GM23338 (cell line): Measurements from ENCODE around the gene COL16A1. TPM values are rescaled to one million over a fixed set of nuclear protein-coding genes. Genes with fewer than 3 reads are reported as not detected.

Experiments used
- ATAC-seq: fragments of 200-7000 bp; cut with Tn5 transposase; 3 replicates; pipeline ENCODE4 v1.9.1; 2020
- DNase-seq: peaks from one replicate; pipeline ENCODE4 v3.0.0-alpha.2; 2015; ENCODE audit warnings: low spot score
- H2AFZ ChIP-seq: fragments of 200-600 bp; sonication (generic); 2 replicates; pipeline ENCODE4 v1.8.0; 2016; ENCODE audit warnings: antibody characterized with exemption, mild to moderate bottlenecking, moderate library complexity
- H3F3A ChIP-seq: fragments of 200-600 bp; sonication (generic); replicated peaks from 2 replicates; pipeline ENCODE4 v1.8.0; 2017; ENCODE audit warnings: antibody characterized with exemption, mixed run types, low read depth
- H3K27ac ChIP-seq: fragments of 200-600 bp; sonication (generic); 2 replicates; pipeline ENCODE4 v1.6.1; 2016; ENCODE audit warnings: low read depth
- H3K27me3 ChIP-seq: fragments of 200-600 bp; sonication (generic); 2 replicates; pipeline ENCODE4 v1.8.0; 2016; ENCODE audit warnings: mild to moderate bottlenecking, mixed run types, moderate library complexity; ENCODE audit not compliant: insufficient read depth
- H3K36me3 ChIP-seq: fragments of 200-600 bp; sonication (generic); 2 replicates; pipeline ENCODE4 v1.8.0; 2016; ENCODE audit warnings: mild to moderate bottlenecking; ENCODE audit not compliant: insufficient read depth
- H3K4me1 ChIP-seq: fragments of 200-600 bp; sonication (generic); 2 replicates; pipeline ENCODE4 v1.8.0; 2016; ENCODE audit warnings: mild to moderate bottlenecking, moderate library complexity; ENCODE audit not compliant: insufficient read depth
- H3K4me2 ChIP-seq: fragments of 200-600 bp; sonication (generic); 2 replicates; pipeline ENCODE4 v1.7.1; 2017; ENCODE audit warnings: mixed run types
- H3K4me3 ChIP-seq: fragments of 200-600 bp; sonication (generic); 2 replicates; pipeline ENCODE4 v1.6.1; 2016; ENCODE audit warnings: mixed run types
- H3K79me2 ChIP-seq: fragments of 200-600 bp; sonication (generic); replicated peaks from 2 replicates; pipeline ENCODE4 v1.8.0; 2017; ENCODE audit warnings: mild to moderate bottlenecking; ENCODE audit not compliant: insufficient read depth
- H3K9me2 ChIP-seq: fragments of 200-600 bp; sonication (generic); 2 replicates; pipeline ENCODE4 v1.8.0; 2017; ENCODE audit not compliant: insufficient read depth
- H4K20me1 ChIP-seq: fragments of 200-600 bp; sonication (generic); replicated peaks from 2 replicates; pipeline ENCODE4 v1.8.0; 2017; ENCODE audit warnings: mild to moderate bottlenecking; ENCODE audit not compliant: insufficient read depth
- H3K27ac Mint-ChIP-seq: 2 replicates; pipeline ENCODE4 v1.8.0; 2020; ENCODE audit warnings: inconsistent platforms, mild to moderate bottlenecking, moderate library complexity, mixed read lengths
- H3K27me3 Mint-ChIP-seq: 3 replicates; pipeline ENCODE4 v1.8.0; 2022; ENCODE audit warnings: low read depth, mild to moderate bottlenecking, moderate library complexity, mixed read lengths, inconsistent platforms; ENCODE audit not compliant: insufficient read depth, poor library complexity
- H3K36me3 Mint-ChIP-seq: 3 replicates; pipeline ENCODE4 v1.8.0; 2021; ENCODE audit warnings: low read depth, mild to moderate bottlenecking, inconsistent platforms, moderate library complexity, mixed read lengths
- H3K4me1 Mint-ChIP-seq: 3 replicates; pipeline ENCODE4 v1.8.0; 2020; ENCODE audit warnings: mild to moderate bottlenecking, inconsistent platforms, mixed read lengths
- H3K4me3 Mint-ChIP-seq: 3 replicates; pipeline ENCODE4 v1.8.0; 2021; ENCODE audit warnings: moderate library complexity, mild to moderate bottlenecking, inconsistent platforms, mixed read lengths
- H3K9me3 Mint-ChIP-seq: 3 replicates; pipeline ENCODE4 v1.8.0; 2020; ENCODE audit warnings: moderate library complexity, mild to moderate bottlenecking, inconsistent platforms, mixed read lengths
- CREB1 ChIP-seq: fragments of 250-450 bp; sonication (Bioruptor Pico); IDR thresholded peaks from 2 replicates; pipeline ENCODE4 v1.5.0; 2020; ENCODE audit warnings: low read depth, mild to moderate bottlenecking, moderate library complexity
- ETS1 ChIP-seq: IDR thresholded peaks from 2 replicates; pipeline ENCODE4 v1.6.1; 2016; ENCODE audit warnings: antibody characterized with exemption
- EZH2 ChIP-seq: fragments of 200-600 bp; sonication (generic); IDR thresholded peaks from one replicate; pipeline ENCODE4 v1.8.0; 2017; ENCODE audit warnings: antibody characterized with exemption, mild to moderate bottlenecking, low read depth; ENCODE audit not compliant: unreplicated experiment
- EZH2phosphoT487 ChIP-seq: fragments of 200-600 bp; sonication (generic); IDR thresholded peaks from one replicate; pipeline ENCODE4 v1.8.1; 2018; ENCODE audit warnings: antibody characterized with exemption; ENCODE audit not compliant: unreplicated experiment
- JUNB ChIP-seq: IDR thresholded peaks from one replicate; pipeline ENCODE4 v1.6.1; 2016; ENCODE audit warnings: antibody characterized with exemption; ENCODE audit not compliant: unreplicated experiment
- NANOG ChIP-seq: IDR thresholded peaks from 2 replicates; pipeline ENCODE4 v1.6.1; 2016; ENCODE audit warnings: antibody characterized with exemption, borderline replicate concordance
- POLR2AphosphoS5 ChIP-seq: IDR thresholded peaks from 2 replicates; pipeline ENCODE4 v1.6.1; 2016; ENCODE audit warnings: antibody characterized with exemption, low read depth
- STAT1 ChIP-seq: IDR thresholded peaks from one replicate; pipeline ENCODE4 v1.6.1; 2016; ENCODE audit warnings: antibody characterized with exemption; ENCODE audit not compliant: unreplicated experiment
- ZNF114 ChIP-seq: fragments of 250-450 bp; sonication (Bioruptor Pico); IDR thresholded peaks from 2 replicates; pipeline ENCODE4 v1.5.0; 2020; ENCODE audit warnings: mild to moderate bottlenecking, moderate library complexity
- ZNF331 ChIP-seq: fragments of 250-450 bp; sonication (Bioruptor Pico); IDR thresholded peaks from 2 replicates; pipeline ENCODE4 v1.5.0; 2020; ENCODE audit warnings: low read depth, mild to moderate bottlenecking, moderate library complexity
- polyA plus RNA-seq: library from polyadenylated mRNA; unstranded; fragments of >200 nt; fragmentation: Nextera tagmentation; extraction: Ambion mirVana; gene quantifications from 2 replicates; pipeline ENCODE4 v1.2.1, GENCODE V29; 2016
- total RNA-seq: library from RNA; depleted of rRNA; stranded (reverse); fragments of >200 nt; shearing (Covaris generic); gene quantifications from 2 replicates; pipeline ENCODE4 v1.2.3, GENCODE V29; 2014
- TF ChIP-seq, protein P1 (sequence below): fragments of 250-450 bp; sonication (Bioruptor Pico); IDR thresholded peaks from 2 replicates; pipeline ENCODE4 v1.5.0; 2020; ENCODE audit warnings: mild to moderate bottlenecking, moderate library complexity
- TF ChIP-seq, protein P2 (sequence below), 2 experiments: fragments of 200-600 bp in 1 of 2; sonication (generic) in 1 of 2; conservative IDR thresholded peaks; 2 replicates each; pipeline versions ENCODE4 v1.5.1 to v1.6.1; 2016 to 2017; ENCODE audit warnings: antibody characterized with exemption in 2 of 2, low read depth in 2 of 2, mild to moderate bottlenecking in 2 of 2, moderate library complexity in 1 of 2

Gene COL16A1
- total and polyA plus RNA-seq, 2 experiments from 2014 or later, result 4.2 to 13.2 TPM

DNA sequence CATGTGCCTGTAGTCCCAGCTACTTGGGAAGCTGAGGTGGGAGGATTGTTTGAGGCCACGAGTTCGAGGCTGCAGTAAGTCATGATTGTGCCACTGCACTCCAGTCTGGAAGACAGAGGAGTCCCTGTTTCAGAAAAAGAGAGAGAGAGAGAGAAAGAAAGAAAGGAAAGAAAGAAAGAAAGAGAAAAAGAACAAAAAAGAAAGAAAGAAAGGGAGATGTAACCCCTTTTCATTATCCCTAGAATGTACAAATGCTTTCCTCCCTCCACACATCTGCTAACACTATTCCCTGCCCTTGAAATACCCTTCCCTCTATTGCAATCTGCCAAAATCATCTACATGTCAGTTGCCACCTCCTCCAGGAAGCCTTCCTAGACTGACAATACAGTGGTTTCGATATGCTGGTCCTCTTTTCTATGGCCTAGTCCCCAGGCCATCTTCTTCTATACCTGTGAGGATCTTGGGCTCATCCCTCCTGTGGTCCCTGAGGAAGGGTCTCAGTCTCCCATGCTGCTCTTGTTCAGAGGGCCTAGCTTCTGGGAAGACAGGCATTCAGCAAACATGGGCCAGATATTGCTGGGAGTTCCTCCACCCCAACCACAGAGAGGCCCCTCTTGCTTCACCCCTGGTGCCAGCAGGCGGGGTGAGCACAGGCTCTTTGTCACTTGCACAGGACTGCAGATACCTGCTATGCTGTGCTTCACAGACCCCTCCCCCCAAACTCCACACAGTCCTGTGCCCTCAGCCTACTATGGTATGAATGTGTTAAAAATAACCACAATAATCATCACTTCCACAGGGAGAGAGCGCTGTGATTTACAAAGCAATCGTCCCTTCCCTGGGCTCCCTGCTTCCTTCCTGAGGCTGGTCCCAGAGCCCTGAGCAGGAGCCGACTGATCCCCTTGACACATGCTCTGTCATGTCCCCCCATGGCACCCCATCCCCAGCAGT is 46.2 kb upstream of the COL16A1 start:
- no peak for TF ChIP-seq STAT1
- TF ChIP-seq, protein P1, sequence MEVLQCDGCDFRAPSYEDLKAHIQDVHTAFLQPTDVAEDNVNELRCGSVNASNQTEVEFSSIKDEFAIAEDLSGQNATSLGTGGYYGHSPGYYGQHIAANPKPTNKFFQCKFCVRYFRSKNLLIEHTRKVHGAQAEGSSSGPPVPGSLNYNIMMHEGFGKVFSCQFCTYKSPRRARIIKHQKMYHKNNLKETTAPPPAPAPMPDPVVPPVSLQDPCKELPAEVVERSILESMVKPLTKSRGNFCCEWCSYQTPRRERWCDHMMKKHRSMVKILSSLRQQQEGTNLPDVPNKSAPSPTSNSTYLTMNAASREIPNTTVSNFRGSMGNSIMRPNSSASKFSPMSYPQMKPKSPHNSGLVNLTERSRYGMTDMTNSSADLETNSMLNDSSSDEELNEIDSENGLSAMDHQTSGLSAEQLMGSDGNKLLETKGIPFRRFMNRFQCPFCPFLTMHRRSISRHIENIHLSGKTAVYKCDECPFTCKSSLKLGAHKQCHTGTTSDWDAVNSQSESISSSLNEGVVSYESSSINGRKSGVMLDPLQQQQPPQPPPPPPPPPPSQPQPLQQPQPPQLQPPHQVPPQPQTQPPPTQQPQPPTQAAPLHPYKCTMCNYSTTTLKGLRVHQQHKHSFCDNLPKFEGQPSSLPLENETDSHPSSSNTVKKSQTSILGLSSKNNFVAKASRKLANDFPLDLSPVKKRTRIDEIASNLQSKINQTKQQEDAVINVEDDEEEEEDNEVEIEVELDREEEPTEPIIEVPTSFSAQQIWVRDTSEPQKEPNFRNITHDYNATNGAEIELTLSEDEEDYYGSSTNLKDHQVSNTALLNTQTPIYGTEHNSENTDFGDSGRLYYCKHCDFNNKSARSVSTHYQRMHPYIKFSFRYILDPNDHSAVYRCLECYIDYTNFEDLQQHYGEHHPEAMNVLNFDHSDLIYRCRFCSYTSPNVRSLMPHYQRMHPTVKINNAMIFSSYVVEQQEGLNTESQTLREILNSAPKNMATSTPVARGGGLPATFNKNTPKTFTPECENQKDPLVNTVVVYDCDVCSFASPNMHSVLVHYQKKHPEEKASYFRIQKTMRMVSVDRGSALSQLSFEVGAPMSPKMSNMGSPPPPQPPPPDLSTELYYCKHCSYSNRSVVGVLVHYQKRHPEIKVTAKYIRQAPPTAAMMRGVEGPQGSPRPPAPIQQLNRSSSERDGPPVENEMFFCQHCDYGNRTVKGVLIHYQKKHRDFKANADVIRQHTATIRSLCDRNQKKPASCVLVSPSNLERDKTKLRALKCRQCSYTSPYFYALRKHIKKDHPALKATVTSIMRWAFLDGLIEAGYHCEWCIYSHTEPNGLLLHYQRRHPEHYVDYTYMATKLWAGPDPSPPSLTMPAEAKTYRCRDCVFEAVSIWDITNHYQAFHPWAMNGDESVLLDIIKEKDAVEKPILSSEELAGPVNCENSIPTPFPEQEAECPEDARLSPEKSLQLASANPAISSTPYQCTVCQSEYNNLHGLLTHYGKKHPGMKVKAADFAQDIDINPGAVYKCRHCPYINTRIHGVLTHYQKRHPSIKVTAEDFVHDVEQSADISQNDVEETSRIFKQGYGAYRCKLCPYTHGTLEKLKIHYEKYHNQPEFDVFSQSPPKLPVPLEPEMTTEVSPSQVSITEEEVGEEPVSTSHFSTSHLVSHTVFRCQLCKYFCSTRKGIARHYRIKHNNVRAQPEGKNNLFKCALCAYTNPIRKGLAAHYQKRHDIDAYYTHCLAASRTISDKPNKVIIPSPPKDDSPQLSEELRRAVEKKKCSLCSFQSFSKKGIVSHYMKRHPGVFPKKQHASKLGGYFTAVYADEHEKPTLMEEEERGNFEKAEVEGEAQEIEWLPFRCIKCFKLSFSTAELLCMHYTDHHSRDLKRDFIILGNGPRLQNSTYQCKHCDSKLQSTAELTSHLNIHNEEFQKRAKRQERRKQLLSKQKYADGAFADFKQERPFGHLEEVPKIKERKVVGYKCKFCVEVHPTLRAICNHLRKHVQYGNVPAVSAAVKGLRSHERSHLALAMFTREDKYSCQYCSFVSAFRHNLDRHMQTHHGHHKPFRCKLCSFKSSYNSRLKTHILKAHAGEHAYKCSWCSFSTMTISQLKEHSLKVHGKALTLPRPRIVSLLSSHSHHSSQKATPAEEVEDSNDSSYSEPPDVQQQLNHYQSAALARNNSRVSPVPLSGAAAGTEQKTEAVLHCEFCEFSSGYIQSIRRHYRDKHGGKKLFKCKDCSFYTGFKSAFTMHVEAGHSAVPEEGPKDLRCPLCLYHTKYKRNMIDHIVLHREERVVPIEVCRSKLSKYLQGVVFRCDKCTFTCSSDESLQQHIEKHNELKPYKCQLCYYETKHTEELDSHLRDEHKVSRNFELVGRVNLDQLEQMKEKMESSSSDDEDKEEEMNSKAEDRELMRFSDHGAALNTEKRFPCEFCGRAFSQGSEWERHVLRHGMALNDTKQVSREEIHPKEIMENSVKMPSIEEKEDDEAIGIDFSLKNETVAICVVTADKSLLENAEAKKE (CRISPR knock-in tag), result no peak
- no peak for TF ChIP-seq POLR2AphosphoS5
- Histone ChIP-seq H3K27ac (no peak overlapping the region), H3K79me2 (no peaks in the 10 kb centered on the region), H3K36me3 (no peaks in the 10 kb centered on the region), H3K27me3 (no peaks in the 10 kb centered on the region), H3K4me2 (no peak overlapping the region), H3K4me1 (peaks cover 25% of the 10 kb centered on the region), H4K20me1 (no peaks in the 10 kb centered on the region), H3K4me3 (no peak overlapping the region), H3F3A (no peaks in the 10 kb centered on the region), H2AFZ (no peak overlapping the region), H3K9me2 (no peaks in the 10 kb centered on the region)
- H3K36me3 Mint-ChIP-seq, result no peaks in the 10 kb centered on the region; the same call in 2 of the 3 replicates
- H3K9me3 Mint-ChIP-seq, result no peaks in the 10 kb centered on the region
- 0 out of 2 replicates have a peak overlapping the region, but pooled peaks have one; percentile 13 for H3K27ac Mint-ChIP-seq
- peaks cover 15% of the 10 kb centered on the region for H3K27me3 Mint-ChIP-seq
- DNase-seq, result no peak
- no peak for ATAC-seq
- no peak overlapping the region for H3K4me3 Mint-ChIP-seq
- peaks cover 57% of the 10 kb centered on the region for H3K4me1 Mint-ChIP-seq

GRCh38 chr1:31748365-31748764 is 44.5 kb upstream of the COL16A1 start:
- DNase-seq (no peak), ATAC-seq (no peak)
- H3K4me1 ChIP-seq, result peaks cover 25% of the 10 kb centered on the region
- H3K27me3 ChIP-seq, result no peaks in the 10 kb centered on the region
- TF ChIP-seq EZH2phosphoT487 (no peak), JUNB (no peak), NANOG (no peak), ZNF114 (CRISPR knock-in tag) (no peak), EZH2 (no peak), CREB1 (no peak), ZNF331 (CRISPR knock-in tag) (no peak), ETS1 (no peak), STAT1 (no peak)
- TF ChIP-seq, protein P2, sequence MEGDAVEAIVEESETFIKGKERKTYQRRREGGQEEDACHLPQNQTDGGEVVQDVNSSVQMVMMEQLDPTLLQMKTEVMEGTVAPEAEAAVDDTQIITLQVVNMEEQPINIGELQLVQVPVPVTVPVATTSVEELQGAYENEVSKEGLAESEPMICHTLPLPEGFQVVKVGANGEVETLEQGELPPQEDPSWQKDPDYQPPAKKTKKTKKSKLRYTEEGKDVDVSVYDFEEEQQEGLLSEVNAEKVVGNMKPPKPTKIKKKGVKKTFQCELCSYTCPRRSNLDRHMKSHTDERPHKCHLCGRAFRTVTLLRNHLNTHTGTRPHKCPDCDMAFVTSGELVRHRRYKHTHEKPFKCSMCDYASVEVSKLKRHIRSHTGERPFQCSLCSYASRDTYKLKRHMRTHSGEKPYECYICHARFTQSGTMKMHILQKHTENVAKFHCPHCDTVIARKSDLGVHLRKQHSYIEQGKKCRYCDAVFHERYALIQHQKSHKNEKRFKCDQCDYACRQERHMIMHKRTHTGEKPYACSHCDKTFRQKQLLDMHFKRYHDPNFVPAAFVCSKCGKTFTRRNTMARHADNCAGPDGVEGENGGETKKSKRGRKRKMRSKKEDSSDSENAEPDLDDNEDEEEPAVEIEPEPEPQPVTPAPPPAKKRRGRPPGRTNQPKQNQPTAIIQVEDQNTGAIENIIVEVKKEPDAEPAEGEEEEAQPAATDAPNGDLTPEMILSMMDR (conservative IDR thresholded peaks at IDR 0.05; ENCODE audit: low read depth in 2 of 2), result no peak
- H4K20me1 ChIP-seq, result no peaks in the 10 kb centered on the region
- H3K36me3 ChIP-seq, result no peaks in the 10 kb centered on the region
- H3K4me2 ChIP-seq, result no peak overlapping the region
- no peak overlapping the region for H3K4me3 Mint-ChIP-seq
- no peaks in the 10 kb centered on the region for H3F3A ChIP-seq
- H3K9me2 ChIP-seq, result no peaks in the 10 kb centered on the region
- H3K4me3 ChIP-seq, result no peak overlapping the region
- H3K79me2 ChIP-seq, result no peaks in the 10 kb centered on the region
- peaks cover 17% of the 10 kb centered on the region for H3K27me3 Mint-ChIP-seq
- H3K36me3 Mint-ChIP-seq, result no peaks in the 10 kb centered on the region; the same call in 2 of the 3 replicates
- no peak overlapping the region; the same call in 1 of the 2 replicates for H3K27ac Mint-ChIP-seq
- H3K27ac ChIP-seq, result no peak overlapping the region
- H2AFZ ChIP-seq, result no peak overlapping the region
- H3K4me1 Mint-ChIP-seq, result peaks cover 65% of the 10 kb centered on the region
- H3K9me3 Mint-ChIP-seq, result no peaks in the 10 kb centered on the region
